Measurements from ENCODE around the gene TRAPPC12. TPM values are rescaled to one million over a fixed set of nuclear protein-coding genes. Genes with fewer than 3 reads are reported as not detected.

The TRAPPC12 gene
- total RNA-seq, 1 experiment from 2014 or later, result 86.0 TPM

DNA sequence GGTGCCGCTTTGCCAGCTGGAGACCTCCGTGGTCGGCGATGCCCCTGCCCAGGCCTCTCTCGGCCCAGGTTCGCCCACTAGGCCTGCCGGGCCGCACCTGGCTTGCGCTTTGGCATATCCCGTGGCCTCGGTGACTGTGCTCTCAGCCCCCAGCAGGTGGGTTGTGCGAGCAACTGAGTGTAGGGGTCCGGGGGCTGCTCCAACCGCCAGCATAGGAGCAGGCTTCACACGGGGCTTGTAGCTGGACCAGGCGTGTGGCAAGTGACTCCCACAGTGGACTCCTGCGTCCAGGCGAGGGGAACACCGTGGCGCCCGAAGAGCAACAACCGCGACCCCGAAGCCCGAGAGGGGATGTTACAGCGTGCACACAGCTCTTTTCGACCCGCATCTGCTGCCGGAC, 9.7 kb downstream of the TRAPPC12 start:
- Histone ChIP-seq H4K8ac (replicated peaks; ENCODE audit: insufficient read length, low read depth, low read length) (no peak overlapping the region), H2BK20ac (ENCODE audit: low read depth, low read length, poor library complexity, severe bottlenecking) (no peak overlapping the region), H2BK5ac (ENCODE audit: insufficient read length, low read length) (no peak overlapping the region), H4K20me1 (ENCODE audit: control insufficient read depth, insufficient read depth, insufficient read length) (no peaks in the 10 kb centered on the region), H2BK15ac (ENCODE audit: low read depth, low read length) (no peak overlapping the region), H3K18ac (ENCODE audit: insufficient read length, low read depth, low read length) (no peak overlapping the region), H4K5ac (ENCODE audit: insufficient read length, low read depth, low read length) (no peak overlapping the region), H3K23ac (ENCODE audit: insufficient read length, low read depth, low read length) (no peak overlapping the region), H3K9ac (ENCODE audit: extremely low read depth, insufficient read length, low read length) (no peak overlapping the region), H3K9me3 (ENCODE audit: control insufficient read depth, low read depth, low read length) (no peaks in the 10 kb centered on the region), H3K4ac (ENCODE audit: low read depth, low read length) (no peak overlapping the region), H3K27ac (ENCODE audit: insufficient read length, low read depth, low read length) (no peak overlapping the region), H3K27me3 (ENCODE audit: insufficient read depth, low read length) (no peaks in the 10 kb centered on the region), H3K79me1 (ENCODE audit: insufficient read depth, low read depth, low read length, poor library complexity, severe bottlenecking) (peaks cover 2% of the 10 kb centered on the region), H2AK5ac (ENCODE audit: insufficient read length, low read length) (no peak overlapping the region), H3K56ac (ENCODE audit: insufficient read length, low read depth, low read length) (no peak overlapping the region), H3T11ph (ENCODE audit: low read length) (no peak overlapping the region), H2BK120ac (ENCODE audit: low read depth, low read length, poor library complexity, severe bottlenecking) (no peak overlapping the region), H3K23me2 (ENCODE audit: insufficient read length, low read depth, low read length, poor library complexity, severe bottlenecking) (no peaks in the 10 kb centered on the region), H4K91ac (ENCODE audit: insufficient read length, low read depth, low read length) (no peak overlapping the region), H3K14ac (ENCODE audit: insufficient read depth, low read length) (no peak overlapping the region), H3K4me1 (ENCODE audit: insufficient read depth, low read length) (no peaks in the 10 kb centered on the region), H2AFZ (ENCODE audit: low read length) (no peak overlapping the region), H3K4me2 (ENCODE audit: insufficient read depth, insufficient read length, low read length) (no peak overlapping the region), H2BK12ac (ENCODE audit: insufficient read length, low read depth, low read length) (no peak overlapping the region), H3K79me2 (ENCODE audit: insufficient read depth, low read length) (no peaks in the 10 kb centered on the region; the same call in 1 of the 2 replicates)
- Mint-ChIP-seq H3K9me3 (no peaks in the 10 kb centered on the region), H3K27ac (no peak overlapping the region), H3K4me3 (no peak overlapping the region), H3K27me3 (ENCODE audit: low read depth) (no peaks in the 10 kb centered on the region), H3K4me1 (no peaks in the 10 kb centered on the region), H3K36me3 (ENCODE audit: insufficient read depth in 1 of 3, low read depth in 3 of 3) (peaks cover 27 to 48% (median 42%) of the 10 kb centered on the region in 3 experiments)
- no peak for DNase-seq
- WGBS (ENCODE audit: extremely low coverage, insufficient read length, low lambda C conversion rate), result no CpG with 5 or more reads among the region's 29 CpGs
- no peak for TF ChIP-seq CTCF (conservative IDR thresholded peaks at IDR 0.05)

Data from H9 (cell line).